Parathyroid adenoma (tissue), 2 donors: ENCODE results near the gene ZNF609.
A peak's percentile ranks its signal among the peaks of the same experiment; 100 is the strongest.

Experiments used
- H2AFZ ChIP-seq: fragments of 300-600 bp; sonication (generic); one replicate; pipeline ENCODE4 v1.7.0; 2017; ENCODE audit warnings: antibody characterized with exemption, mild to moderate bottlenecking
- H3K27ac ChIP-seq: fragments of 300-600 bp; sonication (generic); one replicate; pipeline ENCODE4 v1.7.0; 2017
- H3K27me3 ChIP-seq: fragments of 300-600 bp; sonication (generic); one replicate; pipeline ENCODE4 v1.7.0; 2017; ENCODE audit warnings: low read length; ENCODE audit not compliant: control insufficient read depth, insufficient read depth
- H3K36me3 ChIP-seq: fragments of 300-600 bp; sonication (generic); one replicate; pipeline ENCODE4 v1.7.0; 2017; ENCODE audit warnings: low read length; ENCODE audit not compliant: control insufficient read depth, insufficient read depth
- H3K4me1 ChIP-seq: fragments of 300-600 bp; sonication (generic); one replicate; pipeline ENCODE4 v1.7.0; 2017; ENCODE audit warnings: control low read depth
- H3K4me2 ChIP-seq: fragments of 300-600 bp; sonication (generic); one replicate; pipeline ENCODE4 v1.7.0; 2017; ENCODE audit warnings: low read length
- H3K4me3 ChIP-seq: fragments of 300-600 bp; sonication (generic); one replicate; pipeline ENCODE4 v1.7.0; 2017; ENCODE audit warnings: low read depth, low read length
- H3K79me2 ChIP-seq: fragments of 300-600 bp; sonication (generic); one replicate; pipeline ENCODE4 v1.7.0; 2017; ENCODE audit warnings: control low read depth
- H3K9ac ChIP-seq: fragments of 300-600 bp; sonication (generic); one replicate; pipeline ENCODE4 v1.7.0; 2017; ENCODE audit warnings: mild to moderate bottlenecking
- H3K9me3 ChIP-seq: fragments of 300-600 bp; sonication (generic); one replicate; pipeline ENCODE4 v1.7.0; 2017; ENCODE audit warnings: low read length; ENCODE audit not compliant: control insufficient read depth
- CTCF ChIP-seq: fragments of 300-600 bp; sonication (generic); IDR thresholded peaks from one replicate; pipeline ENCODE4 v1.7.0; 2017; ENCODE audit warnings: antibody characterized with exemption, mild to moderate bottlenecking
- donor health status: primary hyperparathyroidism.

The ZNF609 gene

GRCh38 chr15:64438653-64439447, 21.5 kb upstream of the ZNF609 start:
- no peak overlapping the region for H3K27ac ChIP-seq
- no peaks in the 10 kb centered on the region for H3K36me3 ChIP-seq
- H2AFZ ChIP-seq: no peak overlapping the region
- no peaks in the 10 kb centered on the region for H3K79me2 ChIP-seq
- no peak overlapping the region for H3K4me3 ChIP-seq
- H3K9ac ChIP-seq: no peak overlapping the region
- H3K4me2 ChIP-seq: no peak overlapping the region
- no peaks in the 10 kb centered on the region for H3K27me3 ChIP-seq
- no peaks in the 10 kb centered on the region for H3K9me3 ChIP-seq
- no peak for TF ChIP-seq CTCF
- H3K4me1 ChIP-seq: no peaks in the 10 kb centered on the region

- TF ChIP-seq CTCF: no peak
Observed at GRCh38 chr15:64441852-64442251, 18.5 kb upstream of the ZNF609 start.

GRCh38 chr15:64443016-64443415, 17.4 kb upstream of the ZNF609 start:
- no peaks in the 10 kb centered on the region for H3K9me3 ChIP-seq
- H3K36me3 ChIP-seq: no peaks in the 10 kb centered on the region
- H3K79me2 ChIP-seq: no peaks in the 10 kb centered on the region
- no peak overlapping the region for H3K4me2 ChIP-seq
- H3K27me3 ChIP-seq: no peaks in the 10 kb centered on the region
- no peak overlapping the region for H2AFZ ChIP-seq
- TF ChIP-seq CTCF: no peak
- H3K4me3 ChIP-seq: no peak overlapping the region
- H3K27ac ChIP-seq: no peak overlapping the region
- H3K4me1 ChIP-seq: no peaks in the 10 kb centered on the region
- no peak overlapping the region for H3K9ac ChIP-seq

More at GRCh38 chr15:64441852-64442251, 18.5 kb upstream of the ZNF609 start:
- H3K4me2 ChIP-seq: no peak overlapping the region
- H3K4me1 ChIP-seq: no peaks in the 10 kb centered on the region
- no peaks in the 10 kb centered on the region for H3K79me2 ChIP-seq
- no peaks in the 10 kb centered on the region for H3K36me3 ChIP-seq
- no peak overlapping the region for H3K9ac ChIP-seq
- H2AFZ ChIP-seq: no peak overlapping the region
- no peaks in the 10 kb centered on the region for H3K9me3 ChIP-seq
- H3K27me3 ChIP-seq: no peaks in the 10 kb centered on the region
- H3K4me3 ChIP-seq: no peak overlapping the region
- H3K27ac ChIP-seq: no peak overlapping the region

- Histone ChIP-seq H2AFZ (no peak overlapping the region), H3K9me3 (no peaks in the 10 kb centered on the region), H3K9ac (no peak overlapping the region), H3K4me2 (peak overlapping the region; percentile 28), H3K27ac (peak overlapping the region; percentile 36), H3K36me3 (no peaks in the 10 kb centered on the region), H3K4me1 (no peaks in the 10 kb centered on the region), H3K79me2 (no peaks in the 10 kb centered on the region), H3K27me3 (no peaks in the 10 kb centered on the region), H3K4me3 (no peak overlapping the region)
- no peak for TF ChIP-seq CTCF
Observed at GRCh38 chr15:64443747-64444621, 16.4 kb upstream of the ZNF609 start.
